Ishikawa (cell line): ENCODE results near the gene TIE1.

Source experiments
- EGR1 ChIP-seq: IDR thresholded peaks from 2 replicates; pipeline ENCODE4 v1.6.1; 2012
- TF ChIP-seq, protein P1 (sequence below): IDR thresholded peaks from 2 replicates; pipeline ENCODE4 v1.6.1; 2012

DNA sequence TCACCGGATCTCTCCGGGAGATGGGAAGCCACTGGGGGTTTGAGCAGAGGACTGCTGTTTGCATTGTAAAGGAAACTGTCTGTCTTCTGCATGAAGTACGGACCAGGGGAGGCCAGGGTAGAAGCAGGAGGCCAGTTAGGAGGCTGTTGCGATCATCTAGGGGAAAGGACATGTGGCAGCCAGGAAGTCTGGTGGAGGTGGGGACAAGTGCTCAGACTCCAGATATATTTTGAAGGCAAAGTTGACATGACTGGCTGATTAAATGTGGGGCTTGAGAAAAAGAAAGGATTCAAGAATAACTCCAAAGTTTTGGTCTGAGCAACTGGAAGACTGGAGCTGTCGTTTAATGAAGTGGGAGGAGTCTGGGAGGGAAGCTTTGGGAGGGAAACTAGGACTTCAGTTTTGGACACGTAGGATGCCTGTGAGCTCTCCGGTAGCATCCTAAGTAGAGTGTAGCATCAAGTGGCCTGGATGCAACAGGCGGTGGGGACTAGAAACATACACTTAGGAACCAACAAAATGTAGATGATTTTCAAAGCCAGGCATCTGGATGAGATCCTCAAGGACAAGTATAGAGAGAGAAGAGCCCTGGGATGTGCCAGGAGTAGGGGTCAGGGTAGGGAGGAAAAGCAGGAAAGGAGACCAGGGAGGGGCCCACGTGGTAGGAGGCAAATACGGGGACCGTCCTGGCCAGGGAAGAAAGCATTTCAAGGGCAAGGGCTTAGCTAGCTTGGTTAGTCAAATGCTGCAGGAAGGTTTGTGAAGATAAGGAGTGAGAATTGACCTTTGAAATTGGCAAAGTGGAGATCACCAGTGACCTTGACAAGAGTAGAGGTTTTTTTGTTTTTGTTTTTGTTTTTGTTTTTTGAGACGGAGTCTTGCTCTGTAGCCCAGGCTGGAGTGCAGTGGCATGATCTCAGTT lies 11.7 kb upstream of the TIE1 start:
- TF ChIP-seq, protein P1, sequence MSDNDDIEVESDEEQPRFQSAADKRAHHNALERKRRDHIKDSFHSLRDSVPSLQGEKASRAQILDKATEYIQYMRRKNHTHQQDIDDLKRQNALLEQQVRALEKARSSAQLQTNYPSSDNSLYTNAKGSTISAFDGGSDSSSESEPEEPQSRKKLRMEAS = no peak
- TF ChIP-seq EGR1 = no peak
